ENCODE results near the gene ARHGAP30.
"Not testable (repeated sequence)": the region's sequence is repeated elsewhere in the genome, so short reads cannot be mapped to it uniquely, and the experiment has no call there.

DNA sequence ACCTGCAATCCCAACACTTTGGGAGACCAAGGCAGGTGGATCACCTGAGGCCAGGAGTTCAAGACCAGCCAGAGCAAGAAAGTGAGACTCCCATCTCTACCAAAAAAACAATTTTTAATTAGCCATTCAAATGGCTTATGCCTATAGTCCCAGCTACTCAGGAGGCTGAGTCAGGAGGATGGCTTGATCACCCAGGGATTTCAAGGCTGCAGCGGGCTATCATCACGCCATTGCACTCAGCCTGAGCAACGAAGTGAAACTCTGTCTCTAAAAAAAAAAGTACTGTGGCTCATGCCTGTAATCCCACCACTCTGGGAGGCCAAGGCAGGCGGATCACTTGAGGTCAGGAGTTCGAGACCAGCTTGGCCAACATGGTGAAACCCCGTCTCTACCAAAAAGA, 46.3 kb upstream of the ARHGAP30 start:
- TF ChIP-seq, protein P1, sequence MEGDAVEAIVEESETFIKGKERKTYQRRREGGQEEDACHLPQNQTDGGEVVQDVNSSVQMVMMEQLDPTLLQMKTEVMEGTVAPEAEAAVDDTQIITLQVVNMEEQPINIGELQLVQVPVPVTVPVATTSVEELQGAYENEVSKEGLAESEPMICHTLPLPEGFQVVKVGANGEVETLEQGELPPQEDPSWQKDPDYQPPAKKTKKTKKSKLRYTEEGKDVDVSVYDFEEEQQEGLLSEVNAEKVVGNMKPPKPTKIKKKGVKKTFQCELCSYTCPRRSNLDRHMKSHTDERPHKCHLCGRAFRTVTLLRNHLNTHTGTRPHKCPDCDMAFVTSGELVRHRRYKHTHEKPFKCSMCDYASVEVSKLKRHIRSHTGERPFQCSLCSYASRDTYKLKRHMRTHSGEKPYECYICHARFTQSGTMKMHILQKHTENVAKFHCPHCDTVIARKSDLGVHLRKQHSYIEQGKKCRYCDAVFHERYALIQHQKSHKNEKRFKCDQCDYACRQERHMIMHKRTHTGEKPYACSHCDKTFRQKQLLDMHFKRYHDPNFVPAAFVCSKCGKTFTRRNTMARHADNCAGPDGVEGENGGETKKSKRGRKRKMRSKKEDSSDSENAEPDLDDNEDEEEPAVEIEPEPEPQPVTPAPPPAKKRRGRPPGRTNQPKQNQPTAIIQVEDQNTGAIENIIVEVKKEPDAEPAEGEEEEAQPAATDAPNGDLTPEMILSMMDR (IDR thresholded peaks at IDR 0.05): not testable (repeated sequence)
- TF ChIP-seq POLR2A (IDR thresholded peaks at IDR 0.05); POLR2AphosphoS5 (IDR thresholded peaks at IDR 0.05; ENCODE audit: insufficient read depth in 1 of 2, low read depth in 1 of 2): not testable (repeated sequence)

Data from vagina (tissue), 2 donors.